CD4-positive, alpha-beta T cell (primary cell): ENCODE results near the gene TTLL4. TPM values are rescaled to one million over a fixed set of nuclear protein-coding genes. Genes with fewer than 3 reads are reported as not detected.

Source experiments
- ATAC-seq: fragments of 200-7000 bp; cut with Tn5 transposase; one replicate; pipeline ENCODE4 v1.10.0; 2022; ENCODE audit warnings: mild to moderate bottlenecking; ENCODE audit not compliant: poor library complexity
- CTCF ChIA-PET: fragments of 350-600 bp; sonication (Branson Sonifier 250); formaldehyde crosslinking; loops from one replicate; lab custom pipeline; 2021; ENCODE audit warnings: antibody characterized with exemption, inconsistent platforms; lab: Charles Lee
- POLR2A ChIA-PET: fragments of 350-600 bp; sonication (Branson Sonifier 250); formaldehyde crosslinking; loops from one replicate; lab custom pipeline; 2021; ENCODE audit warnings: antibody characterized with exemption, inconsistent platforms; lab: Charles Lee
- DNase-seq, 14 experiments: peaks; one replicate each; pipeline ENCODE4 v3.0.0-alpha.2; 2013 to 2020; ENCODE audit warnings: mixed read lengths in 2 of 14
- H3K27ac ChIP-seq, 2 donors: one replicate each; pipeline versions ENCODE4 v1.5.1 to v1.7.0; 2013; ENCODE audit warnings: low read length in 2 of 2, low read depth in 1 of 2, mild to moderate bottlenecking in 1 of 2
- H3K27me3 ChIP-seq, 2 experiments: 1 replicate in 1 of 2; 2 replicates in 1 of 2; pipeline versions ENCODE4 v1.6.1 to v1.7.0; 2013; ENCODE audit warnings: low read length in 2 of 2, control low read depth in 1 of 2, mild to moderate bottlenecking in 1 of 2, moderate library complexity in 1 of 2; ENCODE audit not compliant: insufficient read depth in 2 of 2, control insufficient read depth in 1 of 2
- H3K36me3 ChIP-seq: one replicate; pipeline ENCODE4 v1.6.1; 2013; ENCODE audit warnings: low read length, control low read depth; ENCODE audit not compliant: insufficient read depth
- H3K4me1 ChIP-seq: one replicate; pipeline ENCODE4 v1.6.1; 2013; ENCODE audit warnings: low read length, control low read depth; ENCODE audit not compliant: insufficient read depth
- H3K4me3 ChIP-seq: one replicate; pipeline ENCODE4 v1.5.1; 2013; ENCODE audit warnings: mild to moderate bottlenecking, low read length, moderate library complexity
- H3K9me3 ChIP-seq, 2 experiments: 1 replicate in 1 of 2; 2 replicates in 1 of 2; pipeline versions ENCODE4 v1.6.1 to v1.7.0; 2013; ENCODE audit warnings: low read length in 2 of 2, mild to moderate bottlenecking in 2 of 2, control low read depth in 1 of 2, moderate library complexity in 1 of 2; ENCODE audit not compliant: control insufficient read depth in 1 of 2, insufficient read depth in 1 of 2
- H3K27ac Mint-ChIP-seq: one replicate; pipeline ENCODE4 v1.8.0; 2020; ENCODE audit warnings: mixed read lengths
- H3K27me3 Mint-ChIP-seq: one replicate; pipeline ENCODE4 v1.8.0; 2021; ENCODE audit warnings: mixed read lengths
- H3K36me3 Mint-ChIP-seq: one replicate; pipeline ENCODE4 v1.8.0; 2021; ENCODE audit warnings: low read depth, mixed read lengths
- H3K4me1 Mint-ChIP-seq: one replicate; pipeline ENCODE4 v1.8.0; 2021; ENCODE audit warnings: low read depth, mixed read lengths
- H3K4me3 Mint-ChIP-seq: one replicate; pipeline ENCODE4 v1.8.0; 2020; ENCODE audit warnings: mild to moderate bottlenecking, mixed read lengths
- H3K9me3 Mint-ChIP-seq: one replicate; pipeline ENCODE4 v1.8.0; 2020; ENCODE audit warnings: mixed read lengths
- CTCF ChIP-seq: fragments of 200-600 bp; IDR thresholded peaks from one replicate; pipeline ENCODE4 v1.8.0; 2022; ENCODE audit warnings: antibody characterized with exemption, mild to moderate bottlenecking
- intact Hi-C, 2 experiments: fragments of 100-400 bp; cut with DNase I in 1 of 2; cut with micrococcal nuclease in 1 of 2; formaldehyde crosslinking; loops; one replicate each; pipeline versions ENCODE4 v1.15.1 to v1.9.0; 2023 to 2025; cut with DNase I, micrococcal nuclease
- total RNA-seq, 174 experiments: library from RNA in 2 of 174; stranded (reverse) in 2 of 174; gene quantifications; one replicate each; pipeline ENCODE4 v1.2.3 and lab custom pipeline; 2021 to 2026

TTLL4 gene
- total RNA-seq, 2 experiments from 2014 or later: 7.3 to 10.8 TPM

- Mint-ChIP-seq H3K9me3 (no peaks in the 10 kb centered on the region), H3K27me3 (no peaks in the 10 kb centered on the region), H3K4me3 (no peak overlapping the region), H3K4me1 (no peaks in the 10 kb centered on the region), H3K27ac (no peak overlapping the region), H3K36me3 (peaks cover 63% of the 10 kb centered on the region)
- no peaks in the 10 kb centered on the region for H3K4me1 ChIP-seq
- intact Hi-C loops: no loop called here
- POLR2A ChIA-PET: no interaction called here
- H3K36me3 ChIP-seq: peaks cover 38% of the 10 kb centered on the region
- no peak overlapping the region for H3K27ac ChIP-seq
- TF ChIP-seq CTCF: no peak
- no peak for DNase-seq
- H3K4me3 ChIP-seq: no peak overlapping the region
- H3K9me3 ChIP-seq: no peaks in the 10 kb centered on the region
- H3K27me3 ChIP-seq: no peaks in the 10 kb centered on the region
- no peak for ATAC-seq
- CTCF ChIA-PET: no interaction called here
Observed at GRCh38 chr2:218754201-218754600, 43.6 kb downstream of the TTLL4 start.

- CTCF ChIA-PET: no interaction called here
- Histone ChIP-seq H3K27me3 (no peaks in the 10 kb centered on the region), H3K27ac (no peak overlapping the region), H3K9me3 (no peaks in the 10 kb centered on the region), H3K4me3 (no peak overlapping the region), H3K4me1 (no peaks in the 10 kb centered on the region), H3K36me3 (peaks cover 34% of the 10 kb centered on the region)
- Mint-ChIP-seq H3K9me3 (no peaks in the 10 kb centered on the region), H3K36me3 (peaks cover 57% of the 10 kb centered on the region), H3K4me1 (no peaks in the 10 kb centered on the region), H3K27ac (no peak overlapping the region), H3K27me3 (no peaks in the 10 kb centered on the region), H3K4me3 (no peak overlapping the region)
- TF ChIP-seq CTCF: no peak
- DNase-seq (no peak), ATAC-seq (no peak)
- intact Hi-C loops: no loop called here
- POLR2A ChIA-PET: no interaction called here
Observed at GRCh38 chr2:218754781-218755180, 44.1 kb downstream of the TTLL4 start.

- no peaks in the 10 kb centered on the region for H3K4me1 ChIP-seq
- ChIA-PET POLR2A (no interaction called here), CTCF (no interaction called here)
- TF ChIP-seq CTCF: no peak
- peaks cover 30% of the 10 kb centered on the region for H3K36me3 ChIP-seq
- no peak overlapping the region for H3K4me3 ChIP-seq
- Mint-ChIP-seq H3K36me3 (peaks cover 53% of the 10 kb centered on the region), H3K4me1 (no peaks in the 10 kb centered on the region), H3K4me3 (no peak overlapping the region), H3K27me3 (no peaks in the 10 kb centered on the region), H3K9me3 (no peaks in the 10 kb centered on the region), H3K27ac (no peak overlapping the region)
- H3K27ac ChIP-seq: no peak overlapping the region
- ATAC-seq (no peak), DNase-seq (no peak)
- intact Hi-C loops: no loop called here
- H3K9me3 ChIP-seq: no peaks in the 10 kb centered on the region
- no peaks in the 10 kb centered on the region for H3K27me3 ChIP-seq
Observed at GRCh38 chr2:218755198-218755566, 44.5 kb downstream of the TTLL4 start.
